Activated CD4-positive, alpha-beta T cell treated with anti-CD3 and anti-CD28 coated beads, Interleukin-2, amount 10 ng/mL, durations not matched to agents 24 days and 14 days (primary cell): ENCODE data around the gene ANO2. TPM values are rescaled to one million over a fixed set of nuclear protein-coding genes. Genes with fewer than 3 reads are reported as not detected.

ENCODE experiments used
- DNase-seq: peaks from one replicate; pipeline ENCODE4 v3.0.0; 2022
- H3K27ac Mint-ChIP-seq: one replicate; pipeline ENCODE4 v1.8.0; 2022; ENCODE audit warnings: mild to moderate bottlenecking, mixed read lengths
- H3K27me3 Mint-ChIP-seq: one replicate; pipeline ENCODE4 v1.8.0; 2022; ENCODE audit warnings: mixed read lengths
- H3K36me3 Mint-ChIP-seq: one replicate; pipeline ENCODE4 v1.8.0; 2022; ENCODE audit warnings: low read depth, mild to moderate bottlenecking, mixed read lengths
- H3K4me1 Mint-ChIP-seq: one replicate; pipeline ENCODE4 v1.8.0; 2021; ENCODE audit warnings: mixed read lengths
- H3K4me3 Mint-ChIP-seq: one replicate; pipeline ENCODE4 v1.8.0; 2022; ENCODE audit warnings: mild to moderate bottlenecking, moderate library complexity, mixed read lengths
- H3K9me3 Mint-ChIP-seq: one replicate; pipeline ENCODE4 v1.8.0; 2021; ENCODE audit warnings: mixed read lengths
- intact Hi-C: fragments of 100-400 bp; cut with micrococcal nuclease; formaldehyde crosslinking; loops from one replicate; pipeline ENCODE4 v1.15.1; 2023
- total RNA-seq: library from RNA; stranded (reverse); gene quantifications from 2 replicates; pipeline ENCODE4 v1.2.3, GENCODE V29; 2022

Gene ANO2
- total RNA-seq, 1 donor from 2014 or later: not detected

GRCh38 chr12:5874514-5874913 lies 70.5 kb downstream of the ANO2 start:
- Mint-ChIP-seq H3K9me3 (no peaks in the 10 kb centered on the region), H3K36me3 (no peaks in the 10 kb centered on the region)
- intact Hi-C loops: no loop called here

GRCh38 chr12:5873281-5873919 lies 71.7 kb downstream of the ANO2 start:
- intact Hi-C loops: no loop called here
- Mint-ChIP-seq H3K9me3 (no peaks in the 10 kb centered on the region), H3K27me3 (no peaks in the 10 kb centered on the region), H3K27ac (no peak overlapping the region), H3K36me3 (no peaks in the 10 kb centered on the region), H3K4me1 (no peaks in the 10 kb centered on the region), H3K4me3 (no peak overlapping the region)
- DNase-seq: no peak

More at GRCh38 chr12:5874514-5874913, 70.5 kb downstream of the ANO2 start:
- Mint-ChIP-seq H3K4me3 (no peak overlapping the region), H3K4me1 (no peaks in the 10 kb centered on the region), H3K27me3 (no peaks in the 10 kb centered on the region), H3K27ac (no peak overlapping the region)
- no peak for DNase-seq

- intact Hi-C loops: no loop called here
- Mint-ChIP-seq H3K9me3 (no peaks in the 10 kb centered on the region), H3K4me1 (no peaks in the 10 kb centered on the region), H3K27me3 (no peaks in the 10 kb centered on the region), H3K27ac (no peak overlapping the region), H3K36me3 (no peaks in the 10 kb centered on the region), H3K4me3 (no peak overlapping the region)
- DNase-seq: no peak
These were observed 72.3 kb downstream of the ANO2 start for GRCh38 chr12:5872745-5873144.

GRCh38 chr12:5871741-5872140 lies 73.3 kb downstream of the ANO2 start:
- no peak overlapping the region for H3K27ac Mint-ChIP-seq
- no peaks in the 10 kb centered on the region for H3K9me3 Mint-ChIP-seq
- H3K4me1 Mint-ChIP-seq: no peaks in the 10 kb centered on the region
- no peak overlapping the region for H3K4me3 Mint-ChIP-seq
- intact Hi-C loops: no loop called here
- H3K36me3 Mint-ChIP-seq: no peaks in the 10 kb centered on the region
- no peak for DNase-seq
- H3K27me3 Mint-ChIP-seq: no peaks in the 10 kb centered on the region

DNA sequence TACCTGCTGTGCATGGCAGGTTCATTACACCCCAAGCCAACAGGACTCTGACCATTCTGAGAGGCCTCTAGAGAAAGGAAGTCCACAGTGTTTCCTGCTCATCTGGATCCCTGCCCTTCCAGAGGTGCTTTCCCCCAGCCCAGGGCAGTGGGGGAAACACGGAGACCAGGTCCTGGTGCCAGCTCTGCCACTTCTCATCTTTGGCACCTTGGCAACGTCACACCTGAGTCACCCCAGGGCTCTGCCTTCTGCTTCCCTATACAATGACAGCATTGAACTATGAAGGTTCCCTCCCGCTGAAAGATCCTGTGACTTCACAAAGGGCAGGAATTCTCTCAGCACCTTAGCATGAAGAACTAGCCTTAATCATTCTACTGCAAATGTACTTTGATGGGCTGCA lies 74.9 kb downstream of the ANO2 start:
- intact Hi-C loops: no loop called here
- Mint-ChIP-seq H3K9me3 (no peaks in the 10 kb centered on the region), H3K36me3 (no peaks in the 10 kb centered on the region), H3K4me1 (no peaks in the 10 kb centered on the region), H3K27ac (no peak overlapping the region), H3K4me3 (no peak overlapping the region), H3K27me3 (no peaks in the 10 kb centered on the region)
- DNase-seq: no peak

GRCh38 chr12:5868625-5869295 lies 76.3 kb downstream of the ANO2 start:
- Mint-ChIP-seq H3K4me1 (no peaks in the 10 kb centered on the region), H3K4me3 (no peak overlapping the region), H3K27ac (no peak overlapping the region), H3K27me3 (no peaks in the 10 kb centered on the region), H3K9me3 (no peaks in the 10 kb centered on the region), H3K36me3 (no peaks in the 10 kb centered on the region)
- DNase-seq: no peak
- intact Hi-C loops: no loop called here

GRCh38 chr12:5865397-5865796 lies 79.7 kb downstream of the ANO2 start:
- Mint-ChIP-seq H3K36me3 (no peaks in the 10 kb centered on the region), H3K9me3 (no peaks in the 10 kb centered on the region), H3K27me3 (no peaks in the 10 kb centered on the region), H3K4me1 (no peaks in the 10 kb centered on the region), H3K27ac (no peak overlapping the region), H3K4me3 (no peak overlapping the region)
- intact Hi-C loops: no loop called here
- no peak for DNase-seq

DNA sequence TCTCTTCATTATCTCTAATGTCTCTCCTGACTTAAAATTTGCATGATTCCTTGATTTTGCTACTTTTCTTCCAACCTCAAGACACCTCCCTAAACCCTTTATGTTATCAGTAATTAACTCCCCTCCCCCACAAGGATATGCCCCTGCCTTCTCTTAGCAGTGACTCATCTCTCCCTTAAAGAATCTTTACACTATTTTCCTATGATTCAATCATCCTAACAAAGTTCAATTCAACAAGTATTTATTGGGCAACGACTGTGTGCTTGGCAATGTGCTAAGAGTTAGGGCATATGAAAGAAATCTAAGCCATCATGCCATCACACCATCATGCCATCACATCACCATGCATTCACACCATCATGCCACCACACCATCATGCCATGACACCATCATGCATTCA lies 80.1 kb downstream of the ANO2 start:
- Mint-ChIP-seq H3K4me3 (no peak overlapping the region), H3K27ac (no peak overlapping the region), H3K9me3 (no peaks in the 10 kb centered on the region), H3K27me3 (no peaks in the 10 kb centered on the region), H3K36me3 (no peaks in the 10 kb centered on the region), H3K4me1 (no peaks in the 10 kb centered on the region)
- intact Hi-C loops: no loop called here
- no peak for DNase-seq

- Mint-ChIP-seq H3K9me3 (no peaks in the 10 kb centered on the region), H3K36me3 (no peaks in the 10 kb centered on the region), H3K27ac (no peak overlapping the region), H3K4me1 (no peaks in the 10 kb centered on the region), H3K4me3 (no peak overlapping the region), H3K27me3 (no peaks in the 10 kb centered on the region)
- intact Hi-C loops: no loop called here
- no peak for DNase-seq
These were observed 80.8 kb downstream of the ANO2 start for GRCh38 chr12:5864301-5864700.

- H3K27ac Mint-ChIP-seq: no peak overlapping the region
- no peaks in the 10 kb centered on the region for H3K9me3 Mint-ChIP-seq
- no peaks in the 10 kb centered on the region for H3K36me3 Mint-ChIP-seq
- no peak overlapping the region for H3K4me3 Mint-ChIP-seq
- H3K27me3 Mint-ChIP-seq: peaks cover 2% of the 10 kb centered on the region
- no peaks in the 10 kb centered on the region for H3K4me1 Mint-ChIP-seq
- intact Hi-C loops: no loop called here
- no peak for DNase-seq
These were observed 83.6 kb downstream of the ANO2 start for GRCh38 chr12:5861416-5861815.

- Mint-ChIP-seq H3K4me1 (no peaks in the 10 kb centered on the region), H3K27me3 (peaks cover 5% of the 10 kb centered on the region), H3K4me3 (no peak overlapping the region), H3K9me3 (no peaks in the 10 kb centered on the region), H3K36me3 (no peaks in the 10 kb centered on the region), H3K27ac (no peak overlapping the region)
- intact Hi-C loops: no loop called here
- no peak for DNase-seq
These were observed 88.4 kb downstream of the ANO2 start for GRCh38 chr12:5856692-5857091.

- H3K27me3 Mint-ChIP-seq: no peaks in the 10 kb centered on the region
- H3K27ac Mint-ChIP-seq: no peak overlapping the region
- intact Hi-C loops: no loop called here
- no peak for DNase-seq
- no peaks in the 10 kb centered on the region for H3K4me1 Mint-ChIP-seq
- H3K4me3 Mint-ChIP-seq: no peak overlapping the region
- no peaks in the 10 kb centered on the region for H3K36me3 Mint-ChIP-seq
- H3K9me3 Mint-ChIP-seq: peaks cover 4% of the 10 kb centered on the region
These were observed 98.1 kb downstream of the ANO2 start for GRCh38 chr12:5846950-5847349.

DNA sequence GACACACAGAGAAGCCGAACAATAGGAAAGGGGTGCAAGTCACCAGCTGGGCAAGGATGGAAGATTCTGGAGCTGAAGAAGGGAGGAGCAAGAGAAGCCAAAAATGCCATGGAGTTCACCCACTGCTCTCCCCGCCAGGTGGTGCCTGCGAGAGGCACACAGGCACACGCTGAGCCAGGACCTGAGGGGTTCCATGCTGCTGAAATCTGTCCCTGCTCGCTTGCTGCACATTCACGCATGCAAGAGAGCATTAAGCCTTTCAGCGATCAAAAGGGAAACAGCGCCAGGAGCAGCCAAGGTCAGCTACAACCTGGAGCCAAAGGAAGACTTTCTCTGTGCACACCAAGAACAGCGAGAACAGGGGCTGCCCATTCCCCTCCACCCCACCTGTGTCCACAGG lies 104.1 kb downstream of the ANO2 start:
- intact Hi-C loops: no loop called here

DNA sequence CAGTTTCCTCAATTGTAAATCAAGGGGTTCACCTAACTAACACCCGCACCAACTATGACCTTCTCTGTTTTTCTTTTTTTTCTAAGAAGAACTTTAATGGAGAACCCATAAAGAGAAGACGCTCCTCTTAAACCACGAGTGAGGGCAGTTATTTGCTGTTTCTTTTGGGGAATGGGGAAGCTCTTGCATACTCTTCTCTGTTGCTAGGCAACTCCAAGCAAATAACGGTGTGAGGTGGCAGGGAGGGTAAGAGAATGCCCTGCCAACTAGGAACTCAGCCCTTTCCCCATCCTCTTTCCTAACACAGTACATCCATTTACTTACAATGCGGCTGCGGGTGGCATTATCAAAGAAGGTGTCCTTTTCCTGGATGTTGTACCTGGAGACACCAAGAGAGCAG lies 114.9 kb downstream of the ANO2 start:
- no peaks in the 10 kb centered on the region for H3K4me1 Mint-ChIP-seq
- no peaks in the 10 kb centered on the region for H3K9me3 Mint-ChIP-seq
- H3K36me3 Mint-ChIP-seq: no peaks in the 10 kb centered on the region
- intact Hi-C loops: no loop called here
- no peak for DNase-seq
- no peak overlapping the region for H3K27ac Mint-ChIP-seq
- H3K4me3 Mint-ChIP-seq: no peak overlapping the region
- no peaks in the 10 kb centered on the region for H3K27me3 Mint-ChIP-seq

More for the DNA sequence above, 104.1 kb downstream of the ANO2 start:
- H3K4me3 Mint-ChIP-seq: no peak overlapping the region
- no peaks in the 10 kb centered on the region for H3K27me3 Mint-ChIP-seq
- no peak overlapping the region for H3K27ac Mint-ChIP-seq
- H3K4me1 Mint-ChIP-seq: no peaks in the 10 kb centered on the region
- no peaks in the 10 kb centered on the region for H3K36me3 Mint-ChIP-seq
- no peak for DNase-seq
- no peaks in the 10 kb centered on the region for H3K9me3 Mint-ChIP-seq

GRCh38 chr12:5827591-5827990 lies 117.5 kb downstream of the ANO2 start:
- no peaks in the 10 kb centered on the region for H3K27me3 Mint-ChIP-seq
- no peak overlapping the region for H3K27ac Mint-ChIP-seq
- no peak overlapping the region for H3K4me3 Mint-ChIP-seq
- H3K4me1 Mint-ChIP-seq: no peaks in the 10 kb centered on the region
- intact Hi-C loops: no loop called here
- H3K9me3 Mint-ChIP-seq: peaks cover 6% of the 10 kb centered on the region
- no peak for DNase-seq
- no peaks in the 10 kb centered on the region for H3K36me3 Mint-ChIP-seq
